GM12874 (cell line): ENCODE data around the gene LAMTOR4.

ENCODE experiments used
- TF ChIP-seq, protein P1 (sequence below): IDR thresholded peaks from 2 replicates; pipeline ENCODE4 v1.5.1; 2011; ENCODE audit warnings: low read depth, mild to moderate bottlenecking, control low read depth, low read length, moderate library complexity; ENCODE audit not compliant: insufficient read depth

LAMTOR4 gene

DNA sequence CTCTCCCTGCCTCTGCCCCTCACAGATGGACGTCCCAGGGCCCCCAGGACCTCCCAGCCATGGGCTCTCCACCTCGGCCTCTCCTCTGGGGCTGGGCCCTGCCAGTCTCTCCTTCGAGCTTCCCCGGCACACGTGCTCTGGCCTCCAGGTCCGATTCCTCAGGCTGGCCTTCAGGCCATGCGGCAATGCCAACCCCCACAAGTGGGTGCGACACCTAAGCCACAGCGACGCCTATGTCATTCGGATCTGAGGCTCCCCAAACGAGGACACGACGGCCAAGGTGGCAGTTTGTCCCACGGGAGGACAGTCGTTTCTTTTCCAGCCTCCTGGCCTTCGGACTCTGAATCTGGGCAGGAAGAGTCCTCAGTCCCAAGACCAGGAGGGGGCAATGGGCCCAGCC, 42.1 kb upstream of the LAMTOR4 start:
- TF ChIP-seq, protein P1, sequence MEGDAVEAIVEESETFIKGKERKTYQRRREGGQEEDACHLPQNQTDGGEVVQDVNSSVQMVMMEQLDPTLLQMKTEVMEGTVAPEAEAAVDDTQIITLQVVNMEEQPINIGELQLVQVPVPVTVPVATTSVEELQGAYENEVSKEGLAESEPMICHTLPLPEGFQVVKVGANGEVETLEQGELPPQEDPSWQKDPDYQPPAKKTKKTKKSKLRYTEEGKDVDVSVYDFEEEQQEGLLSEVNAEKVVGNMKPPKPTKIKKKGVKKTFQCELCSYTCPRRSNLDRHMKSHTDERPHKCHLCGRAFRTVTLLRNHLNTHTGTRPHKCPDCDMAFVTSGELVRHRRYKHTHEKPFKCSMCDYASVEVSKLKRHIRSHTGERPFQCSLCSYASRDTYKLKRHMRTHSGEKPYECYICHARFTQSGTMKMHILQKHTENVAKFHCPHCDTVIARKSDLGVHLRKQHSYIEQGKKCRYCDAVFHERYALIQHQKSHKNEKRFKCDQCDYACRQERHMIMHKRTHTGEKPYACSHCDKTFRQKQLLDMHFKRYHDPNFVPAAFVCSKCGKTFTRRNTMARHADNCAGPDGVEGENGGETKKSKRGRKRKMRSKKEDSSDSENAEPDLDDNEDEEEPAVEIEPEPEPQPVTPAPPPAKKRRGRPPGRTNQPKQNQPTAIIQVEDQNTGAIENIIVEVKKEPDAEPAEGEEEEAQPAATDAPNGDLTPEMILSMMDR, result no peak

DNA sequence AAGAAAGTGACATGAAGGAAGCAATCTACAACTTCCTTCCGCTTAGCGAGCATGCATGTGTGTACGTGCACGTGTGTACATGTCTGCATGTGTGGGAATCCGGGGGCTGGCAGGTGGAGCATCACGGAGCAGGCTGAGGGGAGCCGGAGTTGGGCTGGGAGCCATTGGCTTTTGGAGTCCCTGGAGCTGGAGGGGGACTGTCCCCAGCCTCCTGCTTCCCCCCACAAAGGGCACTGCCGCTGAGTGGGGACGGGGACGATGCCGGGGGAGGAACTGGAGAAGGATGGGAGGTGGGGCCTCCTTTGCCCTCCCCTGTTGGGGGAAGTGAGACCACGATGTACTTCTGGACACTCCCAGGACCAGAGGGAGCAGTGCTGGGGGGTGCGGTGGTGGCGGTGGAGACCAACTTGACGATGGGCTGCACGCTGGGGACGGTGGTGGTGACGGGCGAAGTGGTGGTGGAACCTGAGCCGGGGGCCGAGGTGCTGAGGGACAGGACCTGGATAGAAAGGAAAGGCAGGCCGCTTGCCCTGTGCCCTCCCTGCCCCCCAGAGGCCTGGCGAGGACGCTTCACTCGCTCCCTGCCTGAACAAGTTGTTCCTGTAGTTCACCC, 41.5 kb upstream of the LAMTOR4 start:
- TF ChIP-seq, protein P1, result no peak

DNA sequence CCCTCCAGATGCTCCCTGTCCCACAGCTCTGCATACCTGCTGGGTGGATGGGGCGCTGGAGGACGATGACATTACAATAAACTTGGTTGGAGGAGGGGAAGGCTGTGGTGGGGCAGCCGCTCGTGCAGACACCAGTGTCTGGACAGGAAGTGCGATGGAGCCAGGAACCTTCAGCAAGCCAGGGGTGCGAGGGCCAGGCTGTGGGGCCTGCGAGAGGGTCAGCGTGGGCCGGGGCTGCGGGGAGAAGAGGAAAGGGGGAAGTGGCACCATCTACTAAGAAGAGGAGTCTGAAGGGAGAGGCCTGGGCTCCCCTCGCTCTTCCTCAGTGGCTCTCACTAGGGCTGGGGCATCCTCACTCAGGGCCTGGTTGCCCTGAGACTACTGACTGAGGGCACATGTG, 40.8 kb upstream of the LAMTOR4 start:
- TF ChIP-seq, protein P1, result no peak

DNA sequence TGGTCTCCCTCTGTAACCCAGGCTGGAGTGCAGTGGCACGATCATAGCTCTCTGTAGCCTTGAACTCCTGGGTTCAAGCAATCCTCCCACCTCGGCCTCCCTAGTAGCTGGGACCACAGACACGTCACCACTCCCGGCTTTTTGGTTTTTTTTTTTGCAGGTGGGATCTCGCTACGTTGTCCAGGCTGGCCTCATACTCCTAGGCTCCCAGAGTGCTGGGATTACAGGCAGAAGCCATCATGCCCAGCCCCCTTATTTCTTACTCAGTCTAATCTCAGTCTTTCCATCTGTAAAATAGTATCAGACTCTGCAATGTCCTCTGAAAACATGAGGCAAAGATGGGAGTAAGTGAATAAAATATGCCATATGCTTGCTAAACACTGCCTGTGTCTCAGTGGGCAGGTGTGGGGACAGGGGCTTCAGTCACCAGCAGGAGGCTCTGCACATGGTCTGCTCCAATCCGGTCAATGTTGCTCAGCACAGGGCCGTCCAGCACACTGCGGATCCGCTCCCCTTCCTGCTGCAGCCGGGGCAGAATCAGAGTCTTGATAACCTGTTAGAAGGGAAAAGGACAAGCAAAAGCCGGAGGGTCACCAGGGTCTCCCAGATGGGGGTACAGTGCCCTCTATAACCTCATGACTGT, 39.1 kb upstream of the LAMTOR4 start:
- TF ChIP-seq, protein P1, result no peak

DNA sequence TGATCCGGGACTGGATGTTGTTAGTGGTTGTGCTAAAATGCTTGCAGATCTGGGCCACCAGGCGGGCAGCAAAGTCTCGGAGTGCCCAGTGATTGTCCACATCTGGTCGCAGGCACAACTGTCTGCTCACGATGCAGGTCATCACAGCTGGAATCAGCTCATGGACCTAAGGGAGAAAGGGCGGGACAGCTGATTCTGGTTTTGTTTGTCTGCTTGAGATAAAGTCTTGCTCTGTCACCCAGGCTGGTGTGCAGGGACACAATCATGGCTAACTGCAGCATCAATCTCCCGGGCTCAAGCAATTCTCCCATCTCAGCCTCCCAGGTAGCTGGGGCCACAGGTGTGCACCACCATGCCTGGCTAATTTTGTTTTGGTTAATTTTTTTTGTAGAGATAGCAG, 37.6 kb upstream of the LAMTOR4 start:
- TF ChIP-seq, protein P1, result no peak

DNA sequence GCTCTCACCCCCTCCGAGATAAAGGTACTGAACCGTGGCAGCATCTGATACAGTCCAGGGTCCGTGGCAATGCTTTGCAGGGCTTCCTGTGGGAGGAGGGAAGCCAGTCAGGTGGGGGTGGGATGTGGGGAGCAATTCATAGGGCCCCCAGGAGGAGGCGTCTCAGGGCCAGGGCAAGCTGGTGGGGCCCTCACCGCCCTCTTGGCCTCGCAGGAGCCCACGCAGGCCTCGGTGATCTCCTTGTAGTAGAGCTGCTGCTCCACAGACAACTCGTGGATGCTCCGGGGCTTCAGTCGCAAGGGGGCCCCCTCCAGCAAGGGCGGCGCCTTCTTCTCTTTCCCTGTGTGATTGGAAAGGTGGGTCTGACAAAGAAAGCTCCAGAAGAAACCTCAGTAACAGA, 36.8 kb upstream of the LAMTOR4 start:
- TF ChIP-seq, protein P1, result no peak

DNA sequence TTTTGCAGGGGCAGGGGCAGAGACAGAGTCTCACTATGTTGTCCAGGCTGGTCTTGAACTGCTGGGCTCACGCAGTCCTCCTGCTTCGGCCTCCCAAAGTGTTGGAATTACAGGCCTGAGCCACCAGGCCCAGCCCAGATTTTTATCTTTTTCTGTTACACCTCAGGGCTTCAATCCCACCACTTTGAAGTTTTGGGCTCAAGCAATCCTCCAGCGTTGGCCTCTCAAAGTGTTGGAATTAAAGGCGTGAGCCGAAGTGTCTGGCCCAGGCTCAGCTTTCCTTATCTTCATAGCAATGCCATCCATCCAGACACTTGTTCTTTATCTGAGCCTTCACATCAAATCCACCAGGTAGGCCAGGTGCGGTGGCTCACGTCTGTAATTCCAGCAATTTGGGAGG, 33.7 kb upstream of the LAMTOR4 start:
- TF ChIP-seq, protein P1, result no peak
